HCT116 (cell line): ENCODE data around the gene WNT7B. TPM values are rescaled to one million over a fixed set of nuclear protein-coding genes. Genes with fewer than 3 reads are reported as not detected.

Experiments used
- ATAC-seq: fragments of 200-7000 bp; cut with Tn5 transposase; 2 replicates; pipeline ENCODE4 v1.9.1; 2020; ENCODE audit warnings: mild to moderate bottlenecking, moderate library complexity
- BruUV-seq: library from RNA; stranded (reverse); fragments of 400-500 nt; replicated peaks from 2 replicates; lab custom pipeline; 2021; lab: Mats Ljungman, UMichigan
- CTCF ChIA-PET: fragments of 300-600 bp; sonication (Branson Sonifier 250); formaldehyde crosslinking; loops from one replicate; lab custom pipeline; 2021; ENCODE audit warnings: antibody characterized with exemption; lab: Charles Lee
- POLR2A ChIA-PET: fragments of 300-600, 350-600 bp; sonication (Branson Sonifier 250); formaldehyde crosslinking; loops from one replicate; lab custom pipeline; 2021; ENCODE audit warnings: antibody characterized with exemption; lab: Charles Lee
- RAD21 ChIA-PET, 2 experiments: fragments of 300-600 bp; sonication (Branson Sonifier 250); formaldehyde crosslinking; loops; one replicate each; lab custom pipeline; 2023; ENCODE audit warnings: low total read pairs in 2 of 2; ENCODE audit not compliant: uncharacterized antibody in 2 of 2, unreplicated experiment in 2 of 2, low non-redundant PET in 1 of 2; lab: Charles Lee
- DNase-seq: peaks from one replicate; pipeline ENCODE4 v3.0.0-alpha.2; 2010; ENCODE audit warnings: low read depth, low spot score
- H2AFZ ChIP-seq: fragments of 200-600 bp; shearing (Covaris generic), sonication (generic); 2 replicates; pipeline ENCODE4 v1.6.1; 2017; ENCODE audit warnings: low read depth, mixed run types, mixed read lengths, antibody characterized with exemption, low read length; ENCODE audit not compliant: poor library complexity, severe bottlenecking
- H3K27ac ChIP-seq: 2 replicates; pipeline ENCODE4 v1.5.1; 2012; ENCODE audit warnings: low read depth, low read length
- H3K27me3 ChIP-seq: fragments of 200-600 bp; sonication (generic); 2 replicates; pipeline ENCODE4 v1.6.1; 2016; ENCODE audit warnings: mixed run types, low read length, mixed read lengths; ENCODE audit not compliant: insufficient read depth
- H3K36me3 ChIP-seq, 2 experiments: fragments of 200-500 bp in 1 of 2; fragments of 200-600 bp in 1 of 2; sonication (Bioruptor generic) in 1 of 2; sonication (generic) in 1 of 2; 2 replicates each; pipeline versions ENCODE4 v1.5.1 to v1.6.1; 2014 to 2016; ENCODE audit warnings: low read length in 2 of 2, inconsistent platforms in 1 of 2, mixed read lengths in 1 of 2, mixed run types in 1 of 2; ENCODE audit not compliant: insufficient read depth in 2 of 2, control insufficient read depth in 1 of 2
- H3K4me1 ChIP-seq, 2 experiments: fragments of 200-600 bp in 1 of 2; sonication (generic) in 1 of 2; 2 replicates each; pipeline versions ENCODE4 v1.5.1 to v1.6.1; 2012 to 2017; ENCODE audit warnings: low read length in 2 of 2, inconsistent platforms in 1 of 2, mild to moderate bottlenecking in 1 of 2, mixed read lengths in 1 of 2, mixed run types in 1 of 2, moderate library complexity in 1 of 2; ENCODE audit not compliant: insufficient read depth in 2 of 2, control insufficient read depth in 1 of 2
- H3K4me2 ChIP-seq: fragments of 200-600 bp; sonication (generic); 2 replicates; pipeline ENCODE4 v1.6.1; 2017; ENCODE audit warnings: mixed run types, low read length, mixed read lengths
- H3K4me3 ChIP-seq, 2 experiments: fragments of 200-600 bp in 1 of 2; sonication (generic) in 1 of 2; replicated peaks in 1 of 2; 2 replicates each; pipeline ENCODE4 v1.5.1; 2011 to 2016; ENCODE audit warnings: low read length in 2 of 2, control low read depth in 1 of 2, low read depth in 1 of 2, mild to moderate bottlenecking in 1 of 2, mixed read lengths in 1 of 2, mixed run types in 1 of 2
- H3K79me2 ChIP-seq: fragments of 200-600 bp; sonication (generic); 2 replicates; pipeline ENCODE4 v1.6.1; 2017; ENCODE audit warnings: mild to moderate bottlenecking, mixed run types, low read length, moderate library complexity, mixed read lengths; ENCODE audit not compliant: insufficient read depth
- H3K9ac ChIP-seq: fragments of 200-600 bp; sonication (generic); 2 replicates; pipeline ENCODE4 v1.6.1; 2016; ENCODE audit warnings: low read length, mixed read lengths
- H3K9me2 ChIP-seq: fragments of 200-600 bp; sonication (generic), shearing (Covaris generic); 2 replicates; pipeline ENCODE4 v1.6.1; 2017; ENCODE audit warnings: mixed run types, mild to moderate bottlenecking, moderate library complexity; ENCODE audit not compliant: insufficient read depth
- H3K9me3 ChIP-seq, 2 experiments: fragments of 200-500 bp in 1 of 2; fragments of 200-600 bp in 1 of 2; sonication (Bioruptor generic) in 1 of 2; sonication (generic) in 1 of 2; 2 replicates each; pipeline ENCODE4 v1.6.1; 2014 to 2017; ENCODE audit warnings: low read length in 2 of 2, mixed read lengths in 2 of 2, inconsistent platforms in 1 of 2, low read depth in 1 of 2, mild to moderate bottlenecking in 1 of 2, mixed run types in 1 of 2, moderate library complexity in 1 of 2; ENCODE audit not compliant: control insufficient read depth in 1 of 2, insufficient read depth in 1 of 2
- H4K20me1 ChIP-seq: fragments of 200-600 bp; sonication (generic), shearing (Covaris generic); 2 replicates; pipeline ENCODE4 v1.6.1; 2017; ENCODE audit warnings: mixed run types, mild to moderate bottlenecking, moderate library complexity; ENCODE audit not compliant: insufficient read depth
- CEBPB ChIP-seq: IDR thresholded peaks from 2 replicates; pipeline ENCODE4 v1.6.1; 2012; ENCODE audit warnings: low read depth
- ELF1 ChIP-seq: IDR thresholded peaks from 2 replicates; pipeline ENCODE4 v1.6.1; 2012; ENCODE audit warnings: low read depth, borderline replicate concordance
- EZH2 ChIP-seq: fragments of 200-600 bp; sonication (generic); IDR thresholded peaks from 2 replicates; pipeline ENCODE4 v1.6.1; 2017; ENCODE audit warnings: antibody characterized with exemption, mixed run types
- FOSL1 ChIP-seq: IDR thresholded peaks from 2 replicates; pipeline ENCODE4 v1.6.1; 2012; ENCODE audit warnings: low read depth
- JUND ChIP-seq: IDR thresholded peaks from 2 replicates; pipeline ENCODE4 v1.6.1; 2012
- POLR2A ChIP-seq: IDR thresholded peaks from 2 replicates; pipeline ENCODE4 v1.7.0; 2011; ENCODE audit warnings: borderline replicate concordance; ENCODE audit not compliant: insufficient read depth, insufficient read length; ENCODE audit errors: extremely low read depth
- POLR2AphosphoS5 ChIP-seq: IDR thresholded peaks from 2 replicates; pipeline ENCODE4 v1.6.1; 2011; ENCODE audit warnings: mild to moderate bottlenecking, low read depth, low read length, moderate library complexity
- SIN3A ChIP-seq: IDR thresholded peaks from 2 replicates; pipeline ENCODE4 v1.6.1; 2012; ENCODE audit warnings: low read depth
- SP1 ChIP-seq: IDR thresholded peaks from 2 replicates; pipeline ENCODE4 v1.6.1; 2012; ENCODE audit warnings: low read depth
- SRF ChIP-seq: IDR thresholded peaks from 2 replicates; pipeline ENCODE4 v1.6.1; 2012; ENCODE audit warnings: low read depth
- TCF7L2 ChIP-seq: IDR thresholded peaks from 2 replicates; pipeline ENCODE4 v1.7.0; 2011; ENCODE audit warnings: borderline replicate concordance, inconsistent platforms; ENCODE audit not compliant: insufficient read depth, insufficient read length; ENCODE audit errors: extremely low read depth
- intact Hi-C: fragments of 100-400 bp; cut with micrococcal nuclease; formaldehyde crosslinking; loops from 2 replicates; pipeline ENCODE4 v1.10.0; 2022
- total RNA-seq: library from RNA; stranded (reverse); gene quantifications from one replicate; pipeline ENCODE4 v1.2.1, GENCODE V29; 2021; ENCODE audit not compliant: unreplicated experiment
- TF ChIP-seq, protein P1 (sequence below): IDR thresholded peaks from 2 replicates; pipeline ENCODE4 v1.6.1; 2012
- TF ChIP-seq, protein P2 (sequence below): IDR thresholded peaks from 2 replicates; pipeline ENCODE4 v1.6.1; 2012

Gene WNT7B
- total RNA-seq, 1 experiment from 2014 or later, result 10.5 TPM

DNA sequence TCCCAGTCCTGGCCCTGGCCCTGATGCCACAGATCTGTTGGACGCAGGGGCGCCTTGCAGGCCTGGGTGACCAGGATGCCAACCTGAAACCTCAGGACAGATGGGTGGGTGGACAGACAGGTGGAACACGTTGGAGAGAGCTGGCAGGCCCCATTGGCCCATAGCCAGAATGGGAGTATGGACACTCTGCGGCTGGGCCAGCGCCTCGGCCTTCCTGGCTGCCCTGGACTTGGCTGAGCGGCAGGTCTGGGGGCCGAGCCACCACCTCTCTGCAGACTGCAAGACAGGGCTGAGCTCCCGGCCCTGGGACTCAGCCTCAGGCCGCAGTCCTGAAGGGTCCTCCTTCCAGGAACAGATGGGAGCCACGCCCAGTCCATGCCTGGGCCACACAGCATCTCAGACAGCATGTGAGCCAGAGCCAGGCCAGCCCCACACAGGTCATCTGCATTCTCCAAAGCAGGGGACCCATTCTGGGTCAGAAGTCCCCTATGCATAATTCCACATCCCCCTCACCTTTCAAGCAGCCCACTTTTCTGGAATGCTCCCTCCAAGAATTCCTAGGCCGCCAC, 14.1 kb downstream of the WNT7B start:
- no peak for TF ChIP-seq SP1
- no peak for TF ChIP-seq CEBPB
- TF ChIP-seq FOSL1, result no peak
- TF ChIP-seq EZH2, result no peak
- TF ChIP-seq, protein P1, sequence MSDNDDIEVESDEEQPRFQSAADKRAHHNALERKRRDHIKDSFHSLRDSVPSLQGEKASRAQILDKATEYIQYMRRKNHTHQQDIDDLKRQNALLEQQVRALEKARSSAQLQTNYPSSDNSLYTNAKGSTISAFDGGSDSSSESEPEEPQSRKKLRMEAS, result no peak
- TF ChIP-seq JUND, result no peak
- no peak for TF ChIP-seq POLR2AphosphoS5
- TF ChIP-seq ELF1, result no peak
- TF ChIP-seq, protein P2, sequence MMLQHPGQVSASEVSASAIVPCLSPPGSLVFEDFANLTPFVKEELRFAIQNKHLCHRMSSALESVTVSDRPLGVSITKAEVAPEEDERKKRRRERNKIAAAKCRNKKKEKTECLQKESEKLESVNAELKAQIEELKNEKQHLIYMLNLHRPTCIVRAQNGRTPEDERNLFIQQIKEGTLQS, result no peak
- TF ChIP-seq TCF7L2, result no peak
- no peaks in the 10 kb centered on the region for H3K9me2 ChIP-seq
- no peak for DNase-seq
- no peaks in the 10 kb centered on the region for H3K27me3 ChIP-seq
- CTCF ChIA-PET, result interaction anchor here (0.6 kb wide), 1 partner anchor 154 kb away, joined by 3 read pairs; no protein-coding TSS in a partner anchor
- H3K27ac ChIP-seq, result no peak overlapping the region
- no peak for ATAC-seq
- no peak overlapping the region for H3K4me3 ChIP-seq
- intact Hi-C loops, result no loop called here
- POLR2A ChIA-PET, result no interaction called here
- no peaks in the 10 kb centered on the region for H3K79me2 ChIP-seq
- H3K4me2 ChIP-seq, result no peak overlapping the region
- BruUV-seq, result no TSS peak
- H3K9ac ChIP-seq, result no peak overlapping the region
- H4K20me1 ChIP-seq, result no peaks in the 10 kb centered on the region
- H2AFZ ChIP-seq, result no peak overlapping the region
- no peaks in the 10 kb centered on the region for H3K36me3 ChIP-seq
- H3K4me1 ChIP-seq, result peaks cover 0 to 5% of the 10 kb centered on the region in 2 experiments; a peak in 2 of 4 replicates
- RAD21 ChIA-PET, result no interaction called here
- H3K9me3 ChIP-seq, result no peaks in the 10 kb centered on the region

DNA sequence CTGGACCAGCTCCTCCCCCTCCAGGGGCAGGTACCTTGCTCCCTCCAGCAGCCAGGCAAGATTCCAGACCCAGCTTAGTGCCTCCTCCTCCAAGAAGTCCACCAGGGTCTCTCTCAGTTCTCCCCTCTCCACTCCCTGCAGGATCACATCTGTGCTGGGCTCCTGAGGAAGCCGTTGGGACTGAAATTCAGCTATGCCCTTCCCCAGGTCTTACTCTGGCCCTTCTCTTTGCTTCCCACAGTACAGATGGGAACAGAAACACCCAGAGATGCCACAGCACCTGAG, 14.6 kb downstream of the WNT7B start:
- ChIA-PET POLR2A (no interaction called here), CTCF (interaction anchor here (0.6 kb wide), 1 partner anchor 154 kb away, joined by 3 read pairs; no protein-coding TSS in a partner anchor), RAD21 (no interaction called here)
- no peaks in the 10 kb centered on the region for H3K9me2 ChIP-seq
- no peaks in the 10 kb centered on the region for H3K79me2 ChIP-seq
- intact Hi-C loops, result no loop called here
- no peak overlapping the region for H3K4me2 ChIP-seq
- H4K20me1 ChIP-seq, result no peaks in the 10 kb centered on the region
- no peak overlapping the region for H3K4me3 ChIP-seq
- no peak overlapping the region for H2AFZ ChIP-seq
- no peaks in the 10 kb centered on the region for H3K27me3 ChIP-seq
- TF ChIP-seq ELF1, result no peak
- TF ChIP-seq SRF, result no peak
- TF ChIP-seq CEBPB, result no peak
- TF ChIP-seq POLR2A, result no peak
- TF ChIP-seq SIN3A, result no peak
- TF ChIP-seq POLR2AphosphoS5, result no peak
- TF ChIP-seq, protein P2, result no peak
- no peak for TF ChIP-seq TCF7L2
- ATAC-seq, result no peak
- no peak overlapping the region for H3K9ac ChIP-seq
- no TSS peak for BruUV-seq
- no peak overlapping the region for H3K27ac ChIP-seq
- DNase-seq, result no peak
- H3K4me1 ChIP-seq, result peaks cover 0 to under 1% of the 10 kb centered on the region in 2 experiments; a peak in 1 of 4 replicates
- H3K9me3 ChIP-seq, result no peaks in the 10 kb centered on the region
- no peaks in the 10 kb centered on the region for H3K36me3 ChIP-seq
